SK-N-DZ (cell line): Measurements from ENCODE around the gene MAP3K15.
A peak's percentile ranks its signal among the peaks of the same experiment; 100 is the strongest.

Source experiments
- DNase-seq: peaks from one replicate; pipeline ENCODE4 v3.0.0-alpha.2; 2015; ENCODE audit warnings: low spot score
- small RNA-seq, 2 experiments: library from RNA; depleted of rRNA; stranded (forward); fragments of <200 nt; gene quantifications; one replicate each; pipeline ENCODE3, GENCODE V24; 2014

Gene MAP3K15

DNA sequence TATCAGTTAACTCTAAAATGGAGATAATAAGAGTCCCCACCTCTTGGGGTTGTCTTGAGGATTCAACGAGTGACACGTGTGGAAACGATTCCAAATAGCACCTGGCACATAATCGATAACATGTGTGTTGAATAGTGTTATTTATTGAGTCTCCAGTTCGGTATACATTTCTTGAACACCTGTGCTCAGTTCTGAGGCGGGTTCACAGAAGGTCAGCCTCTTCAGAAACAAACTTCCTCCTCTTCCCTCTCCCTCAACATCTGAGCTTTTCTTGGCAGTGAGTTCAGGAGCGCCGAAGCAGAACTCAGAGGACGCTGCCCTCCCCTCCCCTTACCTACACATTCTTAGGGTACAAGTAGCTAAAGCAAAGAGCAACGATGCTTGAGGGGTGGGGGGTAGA lies 170.6 kb downstream of the MAP3K15 start:
- no peak for DNase-seq

DNA sequence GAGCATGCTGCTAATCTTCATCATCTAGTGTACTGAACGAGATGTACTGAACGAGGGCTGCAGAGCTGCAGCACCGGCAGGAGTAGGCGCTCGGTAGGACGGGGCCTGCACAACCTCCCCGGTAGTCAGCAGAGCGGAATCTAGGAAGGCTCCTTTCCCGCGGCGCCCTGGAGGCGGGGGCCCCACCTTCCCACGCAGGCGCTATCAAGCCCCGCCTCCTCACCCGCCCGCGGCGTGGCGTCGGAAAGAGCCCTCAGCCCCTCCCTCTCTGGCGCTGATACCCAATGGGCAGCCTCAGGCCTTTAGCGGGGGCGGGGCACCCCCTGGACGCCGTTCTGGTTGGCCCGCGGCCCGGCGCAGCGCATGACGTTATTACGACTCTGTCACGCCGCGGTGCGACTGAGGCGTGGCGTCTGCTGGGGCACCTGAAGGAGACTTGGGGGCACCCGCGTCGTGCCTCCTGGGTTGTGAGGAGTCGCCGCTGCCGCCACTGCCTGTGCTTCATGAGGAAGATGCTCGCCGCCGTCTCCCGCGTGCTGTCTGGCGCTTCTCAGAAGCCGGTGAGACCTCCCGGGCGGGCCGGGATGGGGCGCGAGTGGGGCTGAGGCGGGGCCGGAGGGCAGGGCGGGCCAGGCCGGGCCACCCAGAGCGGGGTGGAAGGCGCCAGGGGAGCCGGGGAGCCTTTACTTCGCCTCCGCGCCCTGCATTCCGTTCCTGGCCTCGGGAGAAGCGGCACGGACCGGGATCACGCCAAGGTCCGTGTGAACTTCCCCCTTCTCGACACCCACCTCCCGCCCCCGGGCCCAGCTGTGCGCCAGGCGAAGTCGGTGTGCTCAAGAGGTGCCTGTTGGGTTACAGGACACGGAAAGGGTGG lies 171.5 kb downstream of the MAP3K15 start, which contains the start of gene PDHA1:
Gene PDHA1, plus strand, starts transcription at position 393 of the 874 bp plus-strand sequence. Its CDS starts 111 bp downstream, at position 504.
- peak; percentile 91 for DNase-seq

- DNase-seq: no peak
Observed at GRCh38 chrX:19343085-19343534, 172.2 kb downstream of the MAP3K15 start.

DNA sequence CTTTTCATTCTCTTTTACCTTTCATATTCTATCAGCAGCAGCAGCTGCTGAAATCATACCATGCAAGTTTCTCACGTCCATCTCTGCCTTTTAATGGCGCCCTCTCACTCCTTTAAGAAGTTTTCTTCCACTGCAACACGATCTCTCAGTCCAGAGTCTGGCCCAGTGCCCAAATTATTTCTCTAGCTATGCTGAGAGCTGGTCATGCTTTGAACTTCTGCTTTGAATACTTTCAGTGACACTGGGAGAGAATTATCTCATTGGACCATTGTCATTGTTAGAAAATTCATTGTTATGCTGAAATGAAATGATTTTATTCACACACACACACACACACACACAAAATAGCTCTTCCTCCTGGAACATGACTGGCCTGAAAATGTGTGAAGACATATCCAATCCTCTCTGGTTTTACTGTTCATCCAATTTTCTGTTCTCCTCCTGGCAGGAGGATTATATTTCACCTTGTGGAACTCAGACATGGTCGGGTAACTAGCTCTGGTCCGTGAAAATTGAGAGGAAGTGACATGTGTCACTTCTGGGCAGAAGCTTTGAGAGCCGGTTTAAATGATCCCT lies 172.9 kb downstream of the MAP3K15 start:
- peak; percentile 5 for DNase-seq

GRCh38 chrX:19334945-19335626 lies 180.2 kb downstream of the MAP3K15 start:
- peak; percentile 1 for DNase-seq

DNA sequence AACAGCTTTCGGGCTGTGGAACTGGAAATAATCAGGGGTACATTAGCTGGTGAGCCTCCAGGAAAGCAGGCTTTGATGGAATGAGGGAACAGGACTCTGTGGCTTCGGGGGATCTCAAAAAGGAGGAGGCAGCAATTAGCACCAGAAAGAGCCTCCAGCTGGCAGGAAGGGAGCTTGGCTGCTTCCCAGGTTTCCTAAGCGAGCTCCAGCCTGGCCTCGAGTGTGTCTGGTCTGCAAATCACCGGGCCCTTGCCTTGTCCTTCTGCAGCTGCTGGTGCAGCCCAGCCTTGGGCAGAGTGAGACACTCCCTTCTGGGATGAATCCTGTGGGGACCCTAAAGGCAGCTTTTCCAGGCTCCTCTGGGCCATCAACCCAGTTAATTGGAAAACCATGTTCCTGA lies 182.3 kb downstream of the MAP3K15 start:
- peak; percentile 6 for DNase-seq

- no peak for DNase-seq
Observed at GRCh38 chrX:19331831-19332230, 183.5 kb downstream of the MAP3K15 start.

DNA sequence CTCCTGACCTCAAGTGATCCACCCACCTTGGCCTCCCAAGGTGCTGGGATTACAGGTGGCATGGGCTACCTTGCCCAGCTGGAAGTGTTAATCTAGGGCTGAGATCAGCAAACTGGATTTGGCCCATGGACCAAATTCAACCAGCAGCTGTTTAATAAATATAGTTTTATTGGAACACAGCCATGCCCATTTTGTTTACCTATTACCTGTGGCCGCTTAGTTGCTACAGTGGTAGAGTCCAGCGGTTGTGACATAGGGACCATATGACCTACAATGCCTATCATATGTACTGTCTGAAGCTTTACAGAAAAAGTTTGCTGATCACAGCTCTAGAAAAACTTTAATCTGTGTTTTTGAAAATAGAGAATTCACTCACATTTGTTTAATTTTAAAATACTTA lies 188.7 kb downstream of the MAP3K15 start:
- no peak for DNase-seq

Small RNAs within 50 kb of the gene (small RNA-seq; reads per million reads assigned to genes)
- 0 reads per million in 2 experiments for gene RF00019
